Dermis lymphatic vessel endothelial cell (primary cell): Measurements from ENCODE around the gene RHOXF2. TPM values are rescaled to one million over a fixed set of nuclear protein-coding genes. Genes with fewer than 3 reads are reported as not detected.

Experiments used
- total RNA-seq: library from RNA; depleted of rRNA; stranded (reverse); fragments of >200 nt; gene quantifications from 2 replicates; pipeline ENCODE4 v1.2.1, GENCODE V29; 2014

RHOXF2 gene, protein sequence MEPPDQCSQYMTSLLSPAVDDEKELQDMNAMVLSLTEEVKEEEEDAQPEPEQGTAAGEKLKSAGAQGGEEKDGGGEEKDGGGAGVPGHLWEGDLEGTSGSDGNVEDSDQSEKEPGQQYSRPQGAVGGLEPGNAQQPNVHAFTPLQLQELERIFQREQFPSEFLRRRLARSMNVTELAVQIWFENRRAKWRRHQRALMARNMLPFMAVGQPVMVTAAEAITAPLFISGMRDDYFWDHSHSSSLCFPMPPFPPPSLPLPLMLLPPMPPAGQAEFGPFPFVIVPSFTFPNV
- total RNA-seq, result not detected in 2 replicates

GRCh38 chrX:120158313-120158712, at the start of gene RHOXF2:
RHOXF2 (plus strand) TSS chrX:120158613; CDS start chrX:120158751, 138 bp downstream.

DNA sequence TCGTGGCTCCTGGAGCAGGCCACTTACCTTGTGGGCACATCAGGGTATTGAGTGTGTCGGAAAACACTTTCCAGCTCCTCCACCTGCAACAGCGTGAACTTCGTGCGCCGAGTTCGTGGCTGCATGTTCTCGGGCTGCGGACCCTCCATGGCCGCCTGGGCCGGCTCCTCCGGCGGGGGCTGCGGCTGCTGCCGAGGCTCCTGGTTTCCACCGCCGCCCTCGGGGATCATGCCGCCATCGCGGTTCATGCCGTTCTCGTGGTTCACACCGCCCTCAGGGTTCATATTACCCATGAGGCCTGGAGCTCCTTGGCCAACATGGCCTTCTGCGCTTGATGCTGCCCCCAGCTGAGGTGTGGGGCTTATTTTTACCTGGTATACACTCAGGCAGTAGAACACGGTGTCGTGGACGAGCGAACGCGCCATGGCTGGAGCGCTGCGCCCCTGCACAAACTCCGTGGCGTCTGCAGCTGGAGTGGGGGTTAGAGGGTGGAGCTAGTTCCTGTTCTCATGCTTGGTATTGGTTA, 42.9 kb upstream of the RHOXF2 start, which contains the start of gene RHOXF1:
RHOXF1 (minus strand) TSS at position 476 of the 526 bp plus-strand sequence; CDS start at position 425, 51 bp downstream.

Other genes with a start within 250 kb of the RHOXF2 start
- gene NKAP, start 214.9 kb upstream of the RHOXF2 start, total RNA-seq, result 2.6 and 3.6 TPM in 2 replicates
- gene RHOXF2B, start 80.9 kb upstream of the RHOXF2 start, total RNA-seq, result not detected in 2 replicates
- gene RHOXF1, start 42.7 kb upstream of the RHOXF2 start, total RNA-seq, result not detected in 2 replicates
- gene ZBTB33, start 92.2 kb downstream of the RHOXF2 start, total RNA-seq, result 11.6 and 18.2 TPM in 2 replicates
- gene TMEM255A, start 152.8 kb downstream of the RHOXF2 start, total RNA-seq, result not detected in 2 replicates
- gene ATP1B4, start 203.5 kb downstream of the RHOXF2 start, total RNA-seq, result not detected in 2 replicates